Endothelial cell of umbilical vein (primary cell): Measurements from ENCODE around the gene SLC25A30. TPM values are rescaled to one million over a fixed set of nuclear protein-coding genes. Genes with fewer than 3 reads are reported as not detected.

ENCODE experiments used
- BruUV-seq: library from RNA; stranded (reverse); fragments of 400-500 nt; replicated peaks from 2 replicates; lab custom pipeline; 2021; lab: Mats Ljungman, UMichigan
- CTCF ChIA-PET: fragments of 300-600, 350-600 bp; sonication (Branson Sonifier 250); formaldehyde crosslinking; loops from one replicate; lab custom pipeline; 2021; ENCODE audit warnings: antibody characterized with exemption, inconsistent platforms; lab: Charles Lee
- POLR2A ChIA-PET: fragments of 300-600, 350-600 bp; sonication (Branson Sonifier 250); formaldehyde crosslinking; loops from one replicate; lab custom pipeline; 2021; ENCODE audit warnings: antibody characterized with exemption, inconsistent platforms; lab: Charles Lee
- DNase-seq: peaks from one replicate; pipeline ENCODE4 v3.0.0-alpha.2; 2011; ENCODE audit warnings: low read depth, low spot score
- FAIRE-seq: peaks from 2 replicates; lab custom pipeline; 2011; peaks lifted over from hg19 to GRCh38; lab: Jason Lieb, UNC
- H2AFZ ChIP-seq: 2 replicates; pipeline ENCODE4 v1.6.0; 2012; ENCODE audit warnings: low read depth, low read length, control low read depth, inconsistent platforms
- H3K27ac ChIP-seq: 2 replicates; pipeline ENCODE4 v1.5.1; 2011; ENCODE audit warnings: low read depth, mild to moderate bottlenecking, control low read depth, low read length, moderate library complexity; ENCODE audit not compliant: insufficient read depth
- H3K27me3 ChIP-seq, 2 experiments: 2 replicates each; pipeline versions ENCODE4 v1.6.0 to v1.6.1; 2011; ENCODE audit warnings: low read length in 2 of 2, mixed read lengths in 1 of 2; ENCODE audit not compliant: control insufficient read depth in 2 of 2, insufficient read depth in 2 of 2
- H3K36me3 ChIP-seq, 2 experiments: 2 replicates in 1 of 2; 3 replicates in 1 of 2; pipeline ENCODE4 v1.5.1; 2011; ENCODE audit warnings: low read length in 2 of 2, mild to moderate bottlenecking in 1 of 2, moderate library complexity in 1 of 2; ENCODE audit not compliant: control insufficient read depth in 2 of 2, insufficient read depth in 2 of 2; ENCODE audit errors: extremely low read depth in 1 of 2
- H3K4me1 ChIP-seq: 3 replicates; pipeline ENCODE4 v1.5.1; 2011; ENCODE audit warnings: mild to moderate bottlenecking, low read length; ENCODE audit not compliant: control insufficient read depth, insufficient read depth; ENCODE audit errors: extremely low read depth
- H3K4me2 ChIP-seq: 2 replicates; pipeline ENCODE4 v1.6.1; 2011; ENCODE audit warnings: low read length, control low read depth, mixed read lengths; ENCODE audit not compliant: insufficient read depth
- H3K4me3 ChIP-seq, 3 experiments: fragments of 200-600 bp in 1 of 3; sonication (generic), shearing (Covaris generic) in 1 of 3; replicated peaks in 1 of 3; 2 replicates each; pipeline ENCODE4 v1.5.1; 2011 to 2016; ENCODE audit warnings: control low read depth in 3 of 3, low read length in 3 of 3, mild to moderate bottlenecking in 2 of 3, inconsistent platforms in 1 of 3, low read depth in 1 of 3, moderate library complexity in 1 of 3; ENCODE audit not compliant: insufficient read depth in 1 of 3
- H3K79me2 ChIP-seq: 2 replicates; pipeline ENCODE4 v1.6.0; 2012; ENCODE audit warnings: low read length, inconsistent platforms; ENCODE audit not compliant: control insufficient read depth, insufficient read depth
- H3K9ac ChIP-seq: replicated peaks from 2 replicates; pipeline ENCODE3; 2011; ENCODE audit warnings: low read length, control low read depth; ENCODE audit not compliant: insufficient read depth; ENCODE audit errors: extremely low read depth
- H3K9me1 ChIP-seq: replicated peaks from 3 replicates; pipeline ENCODE4 v1.6.0; 2011; ENCODE audit warnings: mild to moderate bottlenecking, low read length; ENCODE audit not compliant: control insufficient read depth, insufficient read depth; ENCODE audit errors: extremely low read depth
- H3K9me3 ChIP-seq: replicated peaks from 2 replicates; pipeline ENCODE4 v1.5.1; 2012; ENCODE audit warnings: low read length, inconsistent platforms; ENCODE audit not compliant: control insufficient read depth, insufficient read depth
- H4K20me1 ChIP-seq: replicated peaks from 2 replicates; pipeline ENCODE3; 2011; ENCODE audit warnings: mild to moderate bottlenecking, low read length; ENCODE audit not compliant: control insufficient read depth, insufficient read depth; ENCODE audit errors: extremely low read depth
- CTCF ChIP-seq, 2 donors: IDR thresholded peaks; 1 replicate in 1 of 2; 2 replicates in 1 of 2; pipeline ENCODE4 v1.5.1; 2011; ENCODE audit warnings: low read length in 2 of 2, mild to moderate bottlenecking in 2 of 2, moderate library complexity in 2 of 2, control low read depth in 1 of 2, inconsistent platforms in 1 of 2, low read depth in 1 of 2; ENCODE audit not compliant: insufficient read depth in 1 of 2; ENCODE audit errors: extremely low read depth in 1 of 2
- EZH2 ChIP-seq: IDR thresholded peaks from 2 replicates; pipeline ENCODE4 v1.6.1; 2012; ENCODE audit warnings: borderline replicate concordance, low read depth, mild to moderate bottlenecking, moderate library complexity, low read length, inconsistent platforms; ENCODE audit not compliant: severe bottlenecking
- FOS ChIP-seq: IDR thresholded peaks from 2 replicates; pipeline ENCODE4 v1.6.1; 2011; ENCODE audit warnings: mild to moderate bottlenecking, low read length, moderate library complexity, borderline replicate concordance; ENCODE audit not compliant: insufficient read depth
- GATA2 ChIP-seq: IDR thresholded peaks from 2 replicates; pipeline ENCODE4 v1.7.0; 2011; ENCODE audit warnings: low read depth, mild to moderate bottlenecking, moderate library complexity, mixed read lengths, low read length; ENCODE audit not compliant: insufficient read length, insufficient read depth
- JUN ChIP-seq: IDR thresholded peaks from 2 replicates; pipeline ENCODE4 v1.6.1; 2011; ENCODE audit warnings: borderline replicate concordance, low read depth; ENCODE audit not compliant: insufficient read length, insufficient read depth
- MAX ChIP-seq: IDR thresholded peaks from 2 replicates; pipeline ENCODE4 v1.6.1; 2011; ENCODE audit not compliant: insufficient read depth, insufficient read length
- MYC ChIP-seq: IDR thresholded peaks from one replicate; pipeline ENCODE4 v1.6.1; 2011; ENCODE audit warnings: mild to moderate bottlenecking, low read depth, low read length
- POLR2A ChIP-seq: IDR thresholded peaks from 2 replicates; pipeline ENCODE4 v1.6.1; 2012; ENCODE audit warnings: low read depth, mild to moderate bottlenecking, control low read depth, low read length
- POLR2AphosphoS5 ChIP-seq: IDR thresholded peaks from 2 replicates; pipeline ENCODE4 v1.6.1; 2012; ENCODE audit warnings: low read depth, mild to moderate bottlenecking, control low read depth, low read length, moderate library complexity; ENCODE audit not compliant: insufficient read depth
- dilution Hi-C: fragments of 300-500 bp; cut with MboI; formaldehyde crosslinking; loops from one replicate; pipeline ENCODE4 v1.15.0; 2019; ENCODE audit warnings: low sequenced_read_pairs; ENCODE audit not compliant: extremely low pct_ligation_motif_present
- intact Hi-C: fragments of 100-400 bp; cut with micrococcal nuclease; formaldehyde crosslinking; loops from one replicate; pipeline ENCODE4 v1.10.0; 2022
- polyA plus RNA-seq, 4 experiments: library from polyadenylated mRNA; depleted of rRNA in 3 of 4; stranded (reverse) in 3 of 4; unstranded in 1 of 4; fragments of >200 nt; gene quantifications; 2 replicates each; pipeline versions ENCODE4 v1.2.1 to v1.2.3, GENCODE V29; 2011 to 2012; ENCODE audit warnings: missing spikeins in 1 of 4
- total RNA-seq: library from RNA; stranded (reverse); gene quantifications from 2 replicates; pipeline ENCODE4 v1.2.3, GENCODE V29; 2021

The SLC25A30 gene
- total and polyA plus RNA-seq, 2 donors (not counting 3 experiments of a cell fraction or from before 2014, with no cell fraction given): 13.3 to 27.0 TPM

GRCh38 chr13:45374917-45375316, 43.3 kb downstream of the SLC25A30 start:
- H3K9ac ChIP-seq: no peak overlapping the region
- intact Hi-C loops: loop anchor here (5.0 kb wide), 2 partner anchors 352 to 752 kb away; no protein-coding TSS in a partner anchor
- H3K4me2 ChIP-seq: no peak overlapping the region
- H3K4me3 ChIP-seq: no peak overlapping the region
- TF ChIP-seq POLR2AphosphoS5: no peak
- TF ChIP-seq GATA2: no peak
- no peak for TF ChIP-seq JUN
- TF ChIP-seq CTCF (IDR thresholded peaks at IDR 0.05; ENCODE audit: extremely low read depth in 1 of 2, insufficient read depth in 1 of 2, low read depth in 1 of 2, low read length in 2 of 2): no peak
- TF ChIP-seq POLR2A: no peak
- no peak for TF ChIP-seq EZH2
- no peak for TF ChIP-seq MYC
- TF ChIP-seq MAX: no peak
- TF ChIP-seq FOS: no peak
- H3K9me1 ChIP-seq: no peaks in the 10 kb centered on the region
- no peaks in the 10 kb centered on the region for H3K79me2 ChIP-seq
- H2AFZ ChIP-seq: no peak overlapping the region
- FAIRE-seq: no peak
- peaks cover 6% of the 10 kb centered on the region for H3K4me1 ChIP-seq
- no peaks in the 10 kb centered on the region for H3K36me3 ChIP-seq
- H3K27me3 ChIP-seq: no peaks in the 10 kb centered on the region
- CTCF ChIA-PET: interaction anchor here (0.8 kb wide), 1 partner anchor 20 kb away, joined by 3 read pairs; no protein-coding TSS in a partner anchor
- no peak overlapping the region for H3K27ac ChIP-seq
- no TSS peak for BruUV-seq
- POLR2A ChIA-PET: no interaction called here
- dilution Hi-C loops: no loop called here
- no peak for DNase-seq
- H4K20me1 ChIP-seq: no peaks in the 10 kb centered on the region
- no peaks in the 10 kb centered on the region for H3K9me3 ChIP-seq
